ENCODE measurements around the gene SLC19A2. TPM values are rescaled to one million over a fixed set of nuclear protein-coding genes. Genes with fewer than 3 reads are reported as not detected.

SLC19A2 gene
- total RNA-seq, 1 donor from 2014 or later, result 29.0 TPM

Other genes starting within 250 kb of the SLC19A2 start
- 18.0 TPM for gene NME7, start 118.1 kb downstream of the SLC19A2 start, total RNA-seq
- 32.0 TPM for gene BLZF1, start 117.7 kb downstream of the SLC19A2 start, total RNA-seq
- gene CCDC181, start 58.5 kb downstream of the SLC19A2 start, total RNA-seq, result 5.6 TPM
- gene F5, start 100.5 kb upstream of the SLC19A2 start, total RNA-seq, result 154 TPM
- 12.6 TPM for gene SELP, start 144.2 kb upstream of the SLC19A2 start, total RNA-seq
- gene SELL, start 225.7 kb upstream of the SLC19A2 start, total RNA-seq, result 5.6 TPM
- gene SELE, start 248.1 kb upstream of the SLC19A2 start, total RNA-seq, result 0.95 TPM